GM18499 (cell line): ENCODE data around the gene TNFAIP2.

Experiments
- ATAC-seq: cut with Tn5 transposase; IDR thresholded peaks from one replicate; pipeline ENCODE4 v1.9.1; 2021; ENCODE audit warnings: moderate number of reproducible peaks; ENCODE audit not compliant: insufficient read depth, unreplicated experiment

TNFAIP2 gene

DNA sequence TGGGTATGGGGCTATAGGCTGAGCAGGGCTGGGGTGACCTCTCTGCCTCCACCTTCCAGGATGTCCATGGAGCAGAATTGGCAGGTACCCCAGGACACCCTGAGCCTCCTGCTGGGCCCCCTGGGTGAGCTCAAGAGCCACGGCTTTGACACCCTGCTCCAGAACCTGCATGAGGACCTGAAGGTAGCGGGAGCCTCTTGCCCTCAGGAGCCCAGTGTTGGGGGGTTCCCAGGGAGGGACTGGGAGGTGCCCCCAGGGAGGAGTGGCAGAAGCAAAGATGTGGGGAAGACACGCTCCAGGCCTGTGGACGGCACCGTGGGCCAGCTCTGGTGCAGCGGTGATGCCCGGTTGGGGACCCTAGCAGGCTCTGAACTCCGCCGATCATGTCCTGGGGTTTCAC lies 8.3 kb downstream of the TNFAIP2 start:
- no peak for ATAC-seq

DNA sequence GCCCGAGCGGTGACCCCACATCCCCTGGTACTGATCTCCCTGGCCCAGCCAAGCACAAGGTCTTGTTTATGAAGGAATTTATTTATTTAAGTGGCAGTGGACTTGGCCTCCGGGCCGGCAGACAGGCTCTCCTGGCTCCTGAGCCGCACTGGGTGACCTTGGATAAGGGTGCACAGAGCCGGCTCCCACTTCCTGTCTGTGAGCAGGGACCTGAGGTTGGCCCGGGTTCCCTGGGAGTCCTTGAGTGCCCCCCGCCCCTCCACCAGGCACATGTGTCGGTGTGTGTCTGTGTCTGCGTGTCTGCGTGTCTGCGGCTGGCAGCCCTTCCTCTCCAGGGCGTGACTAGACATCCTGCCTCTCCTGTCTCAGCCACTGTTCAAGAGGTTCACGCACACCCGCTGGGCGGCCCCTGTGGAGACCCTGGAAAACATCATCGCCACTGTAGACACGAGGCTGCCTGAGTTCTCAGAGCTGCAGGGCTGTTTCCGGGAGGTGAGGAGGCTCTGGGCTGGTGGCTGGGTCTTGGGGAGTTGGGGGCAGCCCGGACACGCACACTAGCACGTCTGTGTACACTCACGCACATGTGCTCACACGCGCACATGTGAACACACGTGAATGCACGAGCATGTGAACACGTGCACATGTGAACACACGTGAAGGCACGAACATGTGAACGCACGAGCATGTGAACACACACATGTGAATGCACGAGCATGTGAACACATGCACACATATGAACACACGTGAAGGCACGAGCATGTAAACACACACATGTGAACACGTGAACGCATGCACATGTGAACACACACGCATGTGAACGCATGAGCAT lies 9.3 kb downstream of the TNFAIP2 start:
- no peak for ATAC-seq

DNA sequence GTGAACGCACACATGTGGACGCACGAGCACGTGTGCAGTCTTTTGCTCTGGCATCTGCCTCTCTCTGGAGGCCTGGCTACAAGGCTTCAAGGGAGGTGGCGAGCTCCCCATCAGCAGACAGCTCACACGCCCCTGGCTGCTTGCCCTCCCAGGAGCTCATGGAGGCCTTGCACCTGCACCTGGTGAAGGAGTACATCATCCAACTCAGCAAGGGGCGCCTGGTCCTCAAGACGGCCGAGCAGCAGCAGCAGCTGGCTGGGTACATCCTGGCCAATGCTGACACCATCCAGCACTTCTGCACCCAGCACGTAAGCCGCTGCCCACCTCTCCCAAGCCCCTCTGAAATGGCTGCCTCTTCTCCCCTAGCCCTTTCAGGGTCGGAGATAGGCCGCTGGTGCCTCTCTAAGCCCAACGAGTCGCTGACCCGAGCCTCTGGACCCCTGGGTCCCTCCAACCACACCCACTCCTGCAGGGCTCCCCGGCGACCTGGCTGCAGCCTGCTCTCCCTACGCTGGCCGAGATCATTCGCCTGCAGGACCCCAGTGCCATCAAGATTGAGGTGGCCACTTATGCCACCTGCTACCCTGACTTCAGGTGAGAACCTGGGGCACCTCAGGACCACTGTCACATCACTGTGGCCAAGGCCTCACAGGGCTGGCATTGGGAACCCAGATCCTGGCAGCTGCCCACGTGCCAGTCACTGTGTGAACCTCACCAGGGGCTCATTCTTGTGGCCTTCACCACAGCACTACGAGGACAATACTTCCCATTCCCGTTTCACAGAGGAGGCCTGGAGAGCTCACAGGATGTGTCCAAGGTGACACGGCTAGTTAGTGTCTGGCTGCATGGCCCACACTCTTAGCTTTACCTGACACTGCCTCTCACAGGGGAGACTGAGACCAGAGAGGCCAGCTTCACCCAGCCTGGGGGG lies 10.2 kb downstream of the TNFAIP2 start:
- no peak for ATAC-seq

DNA sequence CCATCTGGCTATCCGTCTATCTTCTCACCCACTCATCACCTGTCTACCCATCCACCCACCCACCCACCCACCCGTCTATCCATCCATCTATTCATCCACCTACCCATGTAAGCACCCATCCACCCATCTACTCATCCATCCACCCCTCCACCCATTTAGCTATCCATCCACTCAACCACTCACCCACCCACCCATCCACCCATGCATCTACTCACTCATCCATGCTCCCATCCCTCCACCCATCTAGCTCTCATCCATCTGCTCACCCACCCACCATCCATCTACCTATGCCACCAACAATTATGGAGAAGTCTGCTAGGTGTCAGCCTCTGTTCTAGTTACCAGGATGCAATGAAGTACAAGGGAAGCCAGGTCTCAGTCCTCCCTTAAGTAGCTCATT lies 11.1 kb downstream of the TNFAIP2 start:
- ATAC-seq, result no peak

DNA sequence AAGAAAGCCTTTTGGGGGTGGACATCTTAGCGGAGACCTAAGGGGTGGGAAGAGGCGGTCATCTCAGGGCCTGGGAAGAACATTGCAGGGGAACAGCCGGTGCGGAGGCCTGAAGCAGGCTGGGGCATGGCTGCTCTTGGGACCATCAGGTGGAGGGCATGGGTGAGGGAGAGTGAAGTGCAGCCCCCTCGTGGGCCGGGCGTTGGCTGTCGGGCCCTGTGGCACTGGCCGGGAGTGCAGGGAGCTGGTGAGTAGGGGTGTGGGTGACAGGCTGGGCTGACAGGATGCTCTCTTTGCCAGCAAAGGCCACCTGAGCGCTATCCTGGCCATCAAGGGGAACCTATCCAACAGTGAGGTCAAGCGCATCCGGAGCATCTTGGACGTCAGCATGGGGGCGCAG lies 11.7 kb downstream of the TNFAIP2 start:
- ATAC-seq, result no peak

DNA sequence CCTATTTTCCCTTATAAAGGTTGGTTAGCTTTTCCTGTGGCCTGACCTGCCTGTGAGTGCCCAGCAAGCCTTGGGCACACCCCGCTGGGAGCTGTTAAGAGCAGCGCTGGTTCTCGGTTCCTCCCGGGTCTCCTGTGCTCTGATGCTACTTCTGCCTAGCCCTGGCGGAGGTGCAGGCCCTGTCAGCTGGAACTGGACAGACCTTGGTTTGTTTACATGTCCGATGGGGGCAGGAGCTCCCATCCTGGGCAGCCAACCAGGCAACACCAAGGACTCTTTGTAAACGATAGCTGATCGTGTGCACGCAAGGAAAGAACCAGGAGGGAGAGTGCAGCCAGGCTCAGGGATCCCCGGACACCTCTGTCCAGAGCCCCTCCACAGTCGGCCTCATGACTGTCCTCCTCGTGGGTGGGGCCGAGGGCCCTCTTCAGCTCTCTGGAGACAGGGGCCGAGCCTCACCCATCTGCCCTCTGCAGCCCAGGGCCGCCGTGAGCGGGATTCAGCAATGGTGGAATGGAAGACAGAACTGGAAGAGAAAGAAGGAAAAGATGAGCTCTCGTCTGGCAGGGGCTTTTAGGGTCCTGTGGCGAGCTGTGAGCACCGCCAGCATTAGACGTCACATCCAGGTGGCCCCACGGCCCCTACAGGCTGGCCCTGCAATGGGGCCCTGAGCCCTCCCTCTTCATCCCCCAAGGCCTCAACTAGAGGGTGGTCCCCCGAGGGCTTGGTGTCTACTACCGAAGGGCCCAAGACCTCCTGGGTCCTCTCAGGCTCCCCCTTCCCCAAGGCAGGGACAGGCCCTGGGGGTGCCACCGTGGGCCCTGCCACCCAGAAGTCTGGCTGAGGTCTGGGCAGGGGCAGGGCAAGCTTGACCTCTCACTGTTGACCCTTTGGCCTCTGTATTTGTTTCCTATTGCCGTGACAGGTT lies 12.3 kb downstream of the TNFAIP2 start:
- no peak for ATAC-seq

DNA sequence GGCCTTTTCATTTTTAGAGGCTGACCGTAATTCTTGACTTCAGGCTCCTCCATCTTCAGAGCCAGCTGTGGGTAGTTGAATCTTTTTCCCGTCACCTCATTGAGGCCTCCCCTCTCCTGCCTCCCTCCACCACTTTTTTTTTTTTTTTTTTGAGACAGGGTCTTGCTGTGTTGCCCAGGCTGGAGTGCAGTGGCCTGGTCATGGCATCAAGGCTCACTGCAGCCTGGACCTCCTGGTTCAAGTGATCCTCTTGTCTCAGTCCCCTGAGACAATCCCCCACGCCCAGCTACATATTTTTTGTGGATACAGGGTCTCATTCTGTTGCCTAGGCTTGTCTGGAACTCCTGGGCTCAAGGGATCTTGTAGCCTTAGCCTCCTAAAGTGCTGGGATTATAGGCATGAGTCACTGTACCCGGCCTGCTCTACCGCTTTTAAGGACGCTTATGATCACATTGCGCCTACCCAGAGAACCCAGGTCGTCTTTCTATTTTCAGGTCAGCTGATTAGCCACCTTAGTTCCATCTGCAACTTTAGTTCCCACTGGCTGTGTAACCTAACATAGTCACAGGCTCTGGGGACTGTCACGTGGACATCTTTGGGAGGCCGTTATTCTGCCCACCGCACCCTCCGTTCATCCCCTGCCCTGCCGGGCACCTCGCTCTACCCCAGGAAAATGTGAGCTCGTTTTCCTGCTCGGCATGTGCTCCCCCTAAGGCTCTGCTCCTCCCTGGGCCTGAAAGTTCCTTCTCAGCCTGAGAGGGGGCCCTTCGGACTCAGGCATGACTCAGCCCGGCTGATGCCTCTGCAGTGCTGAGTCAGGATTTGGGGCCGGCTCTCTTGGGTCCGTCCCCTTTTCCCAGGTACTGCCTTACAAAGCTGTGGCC lies 13.4 kb downstream of the TNFAIP2 start:
- ATAC-seq, result no peak

DNA sequence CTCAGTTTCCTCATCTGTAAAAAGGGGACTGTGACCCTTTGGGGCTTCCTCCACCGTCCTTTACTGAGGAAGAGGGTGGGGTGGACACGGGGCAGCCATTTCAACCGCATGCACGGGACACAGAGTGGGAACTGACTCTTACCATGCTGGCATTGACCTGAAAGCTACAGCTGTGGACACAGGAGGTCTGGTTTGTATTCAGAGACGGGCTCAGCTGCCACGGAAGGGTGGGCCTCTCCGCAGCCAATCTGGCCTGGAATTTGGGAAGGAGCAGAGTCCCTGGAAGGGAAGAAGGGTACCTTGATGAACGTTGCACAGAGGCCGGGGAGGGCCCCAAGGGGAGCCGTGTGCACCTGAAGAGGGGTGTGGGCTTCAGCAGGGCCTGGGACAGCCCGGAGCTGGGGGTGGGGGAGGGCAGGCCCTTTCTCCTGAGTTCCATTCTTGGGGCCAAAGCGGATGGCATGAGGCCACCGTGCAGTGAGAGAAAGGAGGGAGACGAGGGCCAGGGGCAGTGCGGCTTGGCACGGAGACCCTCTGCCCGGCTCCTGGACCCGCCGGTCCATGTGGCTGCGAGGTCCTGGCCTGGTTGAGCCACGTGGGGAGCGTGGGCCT lies 14.5 kb downstream of the TNFAIP2 start:
- no peak for ATAC-seq

DNA sequence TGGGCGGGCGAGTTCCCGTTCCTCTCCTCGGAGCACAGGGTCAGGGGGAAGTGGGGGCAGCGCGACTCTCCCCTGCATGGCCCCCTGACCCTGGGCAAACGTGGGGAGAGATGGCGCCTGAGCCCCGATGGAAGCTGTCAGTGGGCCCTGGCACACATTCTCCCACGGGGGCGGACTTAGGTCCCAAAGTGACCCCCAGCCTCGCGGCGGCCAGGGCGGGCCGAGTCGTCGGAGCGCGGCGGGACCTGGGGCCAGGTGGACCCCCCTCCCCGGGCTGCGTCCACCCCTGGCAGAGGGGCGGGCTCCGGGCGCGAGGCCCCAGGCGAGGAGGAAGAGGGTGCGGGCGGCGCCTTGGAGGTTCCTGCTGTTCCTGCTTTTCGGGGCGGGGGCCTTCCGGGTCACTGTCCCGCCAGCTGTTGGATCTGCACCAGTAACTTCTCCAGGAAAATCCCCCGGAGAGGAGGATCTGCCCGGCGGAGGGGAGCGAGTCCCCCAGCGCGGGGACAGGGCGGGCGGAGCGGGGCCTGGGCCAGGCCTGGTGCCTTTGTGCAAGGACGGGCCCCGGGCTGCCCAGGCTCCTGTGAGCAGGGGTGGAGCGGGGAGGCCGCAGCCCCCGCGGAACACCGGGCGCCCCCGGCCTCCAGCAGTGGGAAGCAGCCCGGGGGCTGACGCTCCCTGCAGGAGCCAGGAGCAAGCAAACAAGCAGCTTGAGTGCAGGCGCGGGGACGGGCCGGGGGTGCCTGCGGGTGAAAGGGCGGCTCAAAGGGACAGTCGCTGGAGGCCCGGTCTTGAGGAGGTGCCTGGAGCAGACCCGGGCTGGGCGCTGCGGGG lies 15.3 kb downstream of the TNFAIP2 start:
- no peak for ATAC-seq

DNA sequence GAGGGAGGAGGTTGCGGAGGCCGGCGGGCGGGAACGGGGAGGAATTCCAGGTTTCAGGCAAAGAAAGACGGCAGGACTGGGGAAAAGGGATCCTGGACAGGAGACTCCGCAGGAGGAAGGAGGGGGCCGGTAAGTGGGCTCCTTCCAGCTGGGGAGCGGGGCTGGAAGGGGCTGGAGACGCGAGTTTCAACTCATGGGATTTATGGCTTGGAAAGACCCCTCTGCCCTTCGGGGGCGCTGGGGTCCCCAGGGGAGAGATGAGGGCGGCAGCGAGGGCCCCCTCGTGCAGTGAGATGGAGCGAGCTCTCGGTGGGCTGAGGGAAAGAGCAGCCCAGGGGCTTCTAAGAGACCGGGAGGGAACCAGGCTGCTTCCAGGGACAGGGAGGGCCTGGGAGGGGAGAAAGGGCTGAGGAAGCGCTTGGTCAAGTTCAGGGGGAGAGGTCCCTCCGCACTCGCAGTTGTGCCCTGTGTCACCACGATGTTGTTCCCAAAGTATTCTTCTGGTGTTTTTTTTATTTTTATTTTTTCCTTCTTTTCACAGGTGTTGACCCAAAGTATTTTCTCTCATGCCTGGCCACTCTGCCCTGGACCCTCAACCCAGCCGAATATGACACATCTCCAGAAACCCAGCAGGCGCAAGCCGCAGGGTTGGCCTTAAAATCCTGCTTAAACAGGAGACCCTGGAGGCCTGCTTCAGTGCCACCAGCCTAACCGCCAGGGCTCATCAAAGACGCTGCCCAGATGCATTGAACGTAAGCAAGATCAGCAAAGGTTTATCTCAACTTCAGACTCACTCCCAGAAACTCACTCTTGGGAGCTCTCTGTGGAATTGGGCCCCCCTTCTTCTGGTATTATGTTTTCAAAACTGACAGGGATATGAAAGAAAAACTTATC lies 16.1 kb downstream of the TNFAIP2 start:
- no peak for ATAC-seq

DNA sequence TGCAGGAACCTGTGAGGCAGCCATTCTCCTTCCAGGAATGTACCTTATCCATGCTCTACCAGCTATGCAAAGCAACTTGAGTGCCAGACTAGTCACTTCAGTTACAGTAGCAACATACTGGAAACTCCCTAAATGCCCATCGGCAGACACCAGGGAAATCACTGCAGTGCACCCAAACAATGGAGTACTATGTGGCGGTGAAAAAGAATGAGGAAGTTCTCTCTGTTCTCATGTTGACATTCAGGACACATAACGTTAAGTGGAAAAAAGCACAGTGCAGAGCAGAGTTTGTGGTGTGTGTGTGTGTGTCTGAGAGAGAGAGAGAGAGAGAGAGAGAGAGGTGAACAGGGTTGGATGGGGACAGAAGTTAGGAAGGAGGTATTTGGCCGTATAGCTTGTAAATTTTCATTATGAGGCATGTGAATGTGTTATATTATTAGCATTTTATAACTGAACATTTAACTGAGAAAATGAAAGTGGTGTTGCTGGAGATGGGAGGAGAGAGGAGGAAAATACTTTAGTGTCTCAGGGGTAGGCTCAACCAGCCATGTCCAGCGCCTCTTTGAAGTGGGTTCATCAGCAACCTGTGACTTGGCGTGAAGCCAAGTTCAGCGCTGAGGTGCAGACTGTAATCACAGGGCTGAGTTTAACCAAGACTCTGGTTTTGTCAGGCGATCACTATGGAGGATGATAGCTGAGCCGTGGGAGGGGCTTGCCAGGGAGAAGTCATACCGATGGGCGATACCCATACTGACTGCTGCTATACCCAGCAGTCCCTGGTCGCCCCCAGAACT lies 17.3 kb downstream of the TNFAIP2 start:
- no peak for ATAC-seq

DNA sequence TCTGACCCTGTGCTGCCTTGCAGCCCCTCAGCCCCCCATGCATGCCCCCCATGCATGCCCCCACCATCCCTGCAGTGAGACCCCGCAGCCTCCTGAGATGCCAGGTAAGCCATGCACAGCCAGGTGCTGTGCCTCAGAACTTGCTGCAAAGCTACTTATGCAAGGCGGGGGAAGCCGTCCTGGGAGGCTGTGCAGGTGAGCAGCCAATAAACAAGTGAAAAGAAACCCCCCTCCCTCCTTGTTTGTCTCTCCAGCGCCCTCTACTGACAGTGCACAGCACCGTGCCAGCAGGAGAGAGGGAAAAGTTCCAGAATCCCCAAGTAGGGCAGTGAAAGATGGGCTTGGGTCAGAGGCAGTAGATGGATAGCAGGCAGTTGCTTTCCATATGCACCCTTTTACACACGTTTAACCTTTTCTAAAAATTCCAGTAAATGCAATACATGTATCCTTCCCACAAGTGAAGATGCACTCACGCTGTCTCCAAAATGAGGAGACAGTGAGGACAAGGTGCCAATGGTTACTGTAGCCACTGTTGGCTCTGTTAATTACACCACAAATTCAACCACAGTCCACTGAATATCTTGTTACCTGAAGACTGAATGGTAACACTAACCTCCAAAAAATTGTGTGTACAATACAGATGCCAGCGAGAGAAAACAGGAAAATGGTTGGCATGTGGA lies 18.0 kb downstream of the TNFAIP2 start:
- no peak for ATAC-seq

DNA sequence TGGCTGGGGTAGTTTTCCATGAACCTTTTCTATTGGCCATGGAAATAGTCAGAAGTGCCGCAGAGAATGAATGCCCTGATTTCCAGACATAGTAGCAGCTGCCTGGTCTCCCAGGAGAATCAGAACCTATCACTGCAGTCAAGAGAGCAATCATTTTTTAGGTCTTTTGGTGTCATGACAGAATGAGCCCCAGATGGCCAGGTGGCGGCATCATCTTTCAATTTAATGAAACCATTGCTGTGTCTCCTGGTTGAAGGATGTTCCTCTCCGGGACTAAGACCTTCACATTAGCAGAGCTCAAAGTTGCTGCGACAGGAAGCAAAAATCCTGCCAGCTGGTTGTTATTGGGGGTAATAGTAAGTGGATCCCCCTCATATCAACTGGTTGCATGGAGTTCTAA lies 18.8 kb downstream of the TNFAIP2 start:
- ATAC-seq, result no peak

DNA sequence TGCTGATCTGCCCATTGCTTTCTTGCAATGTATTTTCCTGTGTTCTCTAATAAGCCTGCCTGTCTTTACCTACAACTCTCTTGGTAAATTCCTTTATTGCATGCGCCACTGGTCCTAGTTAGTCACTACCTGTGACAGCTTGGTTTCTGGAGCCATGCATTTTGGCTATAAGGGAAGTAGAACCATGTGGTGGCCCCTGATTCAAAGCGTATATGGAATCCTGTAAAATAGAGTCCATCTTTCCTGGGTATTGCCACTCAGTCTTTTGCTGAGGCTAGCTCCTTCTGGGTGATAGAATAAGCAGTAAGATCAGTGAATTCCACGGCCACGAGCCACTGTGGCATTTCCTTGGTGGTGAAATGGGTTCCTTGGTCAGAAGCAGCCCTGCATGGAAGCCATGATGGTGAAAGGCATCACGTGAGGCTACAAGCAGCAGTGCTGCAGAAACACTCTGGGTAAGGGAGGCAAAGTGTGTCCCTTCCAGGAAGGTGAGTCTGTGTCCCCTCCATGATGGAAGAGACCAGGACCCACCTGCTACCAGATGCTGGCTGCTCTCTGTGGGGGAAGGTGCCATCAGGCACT lies 19.6 kb downstream of the TNFAIP2 start:
- no peak for ATAC-seq

DNA sequence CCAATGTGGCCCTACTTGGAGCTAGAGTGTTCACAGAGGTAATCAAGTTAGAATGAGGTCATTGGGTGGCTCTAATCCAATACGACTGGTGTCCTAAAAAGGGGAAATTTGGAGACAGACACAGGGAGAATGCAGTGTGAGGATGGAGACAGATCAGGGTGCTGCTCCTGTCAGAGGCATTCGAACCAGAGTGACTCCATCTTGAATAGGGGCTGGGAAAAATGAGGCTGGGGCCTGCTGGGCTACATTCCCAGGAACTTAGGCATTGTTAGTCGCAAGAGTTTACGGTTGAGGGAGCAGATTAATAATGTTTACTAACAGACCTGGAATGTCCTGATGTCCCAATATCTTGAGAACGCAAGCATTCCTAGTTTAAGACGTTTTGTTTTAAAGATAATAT lies 20.2 kb downstream of the TNFAIP2 start:
- no peak for ATAC-seq
